Measurements from ENCODE around the gene GPAM.

DNA sequence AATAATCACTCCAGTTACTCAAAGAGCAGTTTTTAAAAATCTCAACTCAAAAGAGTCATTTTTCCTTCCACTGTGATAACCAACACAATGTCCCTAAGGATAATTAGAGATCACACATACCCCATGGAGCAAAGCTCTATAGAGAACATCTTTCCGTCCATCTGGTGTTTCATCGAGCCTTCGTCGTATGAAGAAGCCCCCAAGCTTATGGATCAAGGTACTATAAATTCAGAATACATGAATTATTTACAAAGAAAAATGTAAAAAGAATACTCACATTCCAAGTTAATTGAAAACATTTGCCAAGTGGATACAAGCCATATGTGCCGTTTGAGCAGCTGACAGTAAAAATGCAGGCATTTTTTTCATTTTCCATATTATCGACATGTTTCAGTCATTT, 14.8 kb downstream of the GPAM start:
- TF ChIP-seq POLR2A (IDR thresholded peaks at IDR 0.05; ENCODE audit: low read depth, low read length) (no peak), POLR2AphosphoS5 (IDR thresholded peaks at IDR 0.05; ENCODE audit: low read depth, low read length) (no peak)
